Stomach (tissue), 9 donors: ENCODE results near the gene MAMDC2. TPM values are rescaled to one million over a fixed set of nuclear protein-coding genes. Genes with fewer than 3 reads are reported as not detected.

Source experiments
- DNase-seq, 2 donors: peaks; one replicate each; pipeline versions ENCODE4 v3.0.0 to v3.0.0-alpha.2; 2013 to 2019
- H3K27ac ChIP-seq, 5 donors: fragments of 200-600 bp in 4 of 5; sonication (generic) in 4 of 5; one replicate each; pipeline ENCODE4 v1.5.1; 2013 to 2019; ENCODE audit warnings: mild to moderate bottlenecking in 1 of 5, moderate library complexity in 1 of 5
- H3K27me3 ChIP-seq, 3 donors: fragments of 200-600 bp; sonication (generic); one replicate each; pipeline ENCODE4 v1.5.1; 2017 to 2019; ENCODE audit warnings: mixed run types in 1 of 3
- H3K36me3 ChIP-seq, 4 donors: fragments of 200-600 bp; sonication (generic); 1 replicate in 3 of 4; 2 replicates in 1 of 4; pipeline ENCODE4 v1.5.1; 2016 to 2019
- H3K4me1 ChIP-seq, 4 donors: fragments of 200-600 bp; sonication (generic); one replicate each; pipeline ENCODE4 v1.5.1; 2016 to 2019
- H3K4me3 ChIP-seq, 4 donors: fragments of 200-600 bp; sonication (generic) in 3 of 4; one replicate each; pipeline ENCODE4 v1.5.1; 2016 to 2019; ENCODE audit warnings: mild to moderate bottlenecking in 1 of 4
- H3K9me3 ChIP-seq, 4 donors: fragments of 200-600 bp; sonication (generic); one replicate each; pipeline ENCODE4 v1.5.1; 2016 to 2019
- CTCF ChIP-seq, 7 experiments: fragments of 450-650 bp in 4 of 7; fragments of 200-600 bp in 3 of 7; sonication (generic) in 3 of 7; IDR thresholded peaks; one replicate each; pipeline ENCODE4 v1.5.1; 2016 to 2019; ENCODE audit warnings: antibody characterized with exemption in 7 of 7, control low read depth in 2 of 7, mild to moderate bottlenecking in 1 of 7
- EP300 ChIP-seq: sonication (generic); formaldehyde crosslinking; IDR thresholded peaks from one replicate; pipeline ENCODE4 v1.6.1; 2017; ENCODE audit warnings: antibody characterized with exemption
- POLR2A ChIP-seq, 4 donors: fragments of 450-650 bp; IDR thresholded peaks; one replicate each; pipeline ENCODE4 v1.6.1; 2016; ENCODE audit warnings: antibody characterized with exemption in 4 of 4, control low read depth in 2 of 4, mild to moderate bottlenecking in 1 of 4, moderate library complexity in 1 of 4
- POLR2AphosphoS5 ChIP-seq, 3 donors: sonication (generic); formaldehyde crosslinking; IDR thresholded peaks; one replicate each; pipeline ENCODE4 v1.6.1; 2016; ENCODE audit warnings: antibody characterized with exemption in 3 of 3
- WGBS, 5 donors: extraction: QIAGEN DNeasy Blood & Tissue Kit in 3 of 5; methylation state at CpG; one replicate each; pipeline versions ENCODE4 v1.1.5 to v1.1.7; 2013 to 2018; 5-methylcytosine and 5-hydroxymethylcytosine counted together
- intact Hi-C: fragments of 100-400 bp; cut with DNase I; formaldehyde crosslinking; loops from one replicate; pipeline ENCODE4 v1.15.1; 2023; ENCODE audit warnings: low total_unique reads
- polyA plus RNA-seq, 3 donors: library from polyadenylated mRNA; stranded (reverse); fragments of 200-250 nt; gene quantifications; one replicate each; pipeline ENCODE4 v1.2.3, GENCODE V29; 2013
- total RNA-seq, 5 donors: library from RNA; depleted of rRNA; stranded (reverse); fragments of >200 nt; gene quantifications; one replicate each; pipeline versions ENCODE4 v1.1.0 to v1.2.3, GENCODE V29; 2014 to 2016
- donor health status: healthy with polysubstance abuse.
- donor health status: Bipolar disorder and iron deficiency.
- donor health status: healthy.

The MAMDC2 gene
- total and polyA plus RNA-seq, 8 donors, result 7.0 to 91.4 (median 22.0) TPM

- no peak overlapping the region for H3K4me3 ChIP-seq
- no peaks in the 10 kb centered on the region for H3K9me3 ChIP-seq
- peaks cover 17 to 79% (median 28%) of the 10 kb centered on the region in 4 donors for H3K4me1 ChIP-seq
- 13 to 23% (median 17%) methylated on average over 5 of the region's 5 CpGs for WGBS, 5 donors
- DNase-seq, result peak in 1 of 2 donors; percentile 83
- peak overlapping the region; percentile 17 to 89 (median 70) for H3K27ac ChIP-seq
- H3K27me3 ChIP-seq, result peaks cover 0 to 3% (median 0%) of the 10 kb centered on the region in 3 donors
- TF ChIP-seq POLR2A (IDR thresholded peaks at IDR 0.05) (no peak), POLR2AphosphoS5 (IDR thresholded peaks at IDR 0.05) (peak in 2 of 3 donors; percentile 48 to 57), CTCF (IDR thresholded peaks at IDR 0.05) (no peak), EP300 (no peak)
- intact Hi-C loops, result no loop called here
- H3K36me3 ChIP-seq, result no peaks in the 10 kb centered on the region
Measured at GRCh38 chr9:70080481-70081119, 37.0 kb downstream of the MAMDC2 start.

GRCh38 chr9:70081120-70081495 is 37.5 kb downstream of the MAMDC2 start:
- Histone ChIP-seq H3K4me3 (no peak overlapping the region), H3K27ac (peak overlapping the region; percentile 17 to 89 (median 70)), H3K36me3 (no peaks in the 10 kb centered on the region), H3K27me3 (no peaks in the 10 kb centered on the region), H3K9me3 (no peaks in the 10 kb centered on the region), H3K4me1 (peaks cover 12 to 78% (median 23%) of the 10 kb centered on the region in 4 donors)
- peak in 1 of 2 donors; percentile 30 for DNase-seq
- TF ChIP-seq EP300 (no peak), CTCF (IDR thresholded peaks at IDR 0.05) (no peak), POLR2AphosphoS5 (IDR thresholded peaks at IDR 0.05) (peak; percentile 27 to 45 (median 31)), POLR2A (IDR thresholded peaks at IDR 0.05) (no peak)
- intact Hi-C loops, result no loop called here
- 5 to 7% (median 6%) methylated on average over 1 of the region's 1 CpG for WGBS, 5 donors

- WGBS, 5 donors, result 56 to 80% (median 75%) methylated on average over 1 of the region's 1 CpG
- Histone ChIP-seq H3K27ac (peak overlapping the region in 1 of 5 donors; percentile 89), H3K4me1 (peaks cover 9 to 73% (median 21%) of the 10 kb centered on the region in 4 donors), H3K27me3 (no peaks in the 10 kb centered on the region), H3K36me3 (no peaks in the 10 kb centered on the region), H3K9me3 (no peaks in the 10 kb centered on the region), H3K4me3 (no peak overlapping the region)
- TF ChIP-seq CTCF (IDR thresholded peaks at IDR 0.05) (no peak), EP300 (no peak), POLR2AphosphoS5 (IDR thresholded peaks at IDR 0.05) (no peak), POLR2A (IDR thresholded peaks at IDR 0.05) (no peak)
- intact Hi-C loops, result no loop called here
- peak in 1 of 2 donors; percentile 35 for DNase-seq
Measured at GRCh38 chr9:70083429-70083828, 39.8 kb downstream of the MAMDC2 start.

- WGBS, 5 donors, result 55 to 65% (median 60%) methylated on average over 4 of the region's 4 CpGs
- DNase-seq, result peak in 1 of 2 donors; percentile 62
- Histone ChIP-seq H3K4me1 (peaks cover 0 to 55% (median 14%) of the 10 kb centered on the region in 4 donors), H3K4me3 (no peak overlapping the region), H3K36me3 (no peaks in the 10 kb centered on the region), H3K27me3 (no peaks in the 10 kb centered on the region), H3K27ac (peak overlapping the region in 2 of 5 donors; percentile 28 to 89), H3K9me3 (no peaks in the 10 kb centered on the region)
- intact Hi-C loops, result no loop called here
- TF ChIP-seq POLR2A (IDR thresholded peaks at IDR 0.05) (no peak), EP300 (no peak), POLR2AphosphoS5 (IDR thresholded peaks at IDR 0.05) (no peak), CTCF (IDR thresholded peaks at IDR 0.05) (no peak)
Measured at GRCh38 chr9:70085241-70085640, 41.6 kb downstream of the MAMDC2 start.
